ENCODE data around the gene SEPTIN7. TPM values are rescaled to one million over a fixed set of nuclear protein-coding genes. Genes with fewer than 3 reads are reported as not detected.

The SEPTIN7 gene
- total RNA-seq, 1 experiment from 2014 or later = 187 TPM

- BruUV-seq (replicated peaks) = no TSS peak
- POLR2A ChIA-PET = interaction anchor here (0.7 to 5.9 kb wide), 4 partner anchors 10 to 1486 kb away, joined by 3 to 113 read pairs (median 4); partner anchors contain the start of gene HERPUD2
- H3K4me1 Mint-ChIP-seq (ENCODE audit: insufficient read depth, unreplicated experiment) = peaks cover 13% of the 10 kb centered on the region
- DNase-seq (ENCODE audit: unreplicated experiment) = no peak
- TF ChIP-seq, protein P1, sequence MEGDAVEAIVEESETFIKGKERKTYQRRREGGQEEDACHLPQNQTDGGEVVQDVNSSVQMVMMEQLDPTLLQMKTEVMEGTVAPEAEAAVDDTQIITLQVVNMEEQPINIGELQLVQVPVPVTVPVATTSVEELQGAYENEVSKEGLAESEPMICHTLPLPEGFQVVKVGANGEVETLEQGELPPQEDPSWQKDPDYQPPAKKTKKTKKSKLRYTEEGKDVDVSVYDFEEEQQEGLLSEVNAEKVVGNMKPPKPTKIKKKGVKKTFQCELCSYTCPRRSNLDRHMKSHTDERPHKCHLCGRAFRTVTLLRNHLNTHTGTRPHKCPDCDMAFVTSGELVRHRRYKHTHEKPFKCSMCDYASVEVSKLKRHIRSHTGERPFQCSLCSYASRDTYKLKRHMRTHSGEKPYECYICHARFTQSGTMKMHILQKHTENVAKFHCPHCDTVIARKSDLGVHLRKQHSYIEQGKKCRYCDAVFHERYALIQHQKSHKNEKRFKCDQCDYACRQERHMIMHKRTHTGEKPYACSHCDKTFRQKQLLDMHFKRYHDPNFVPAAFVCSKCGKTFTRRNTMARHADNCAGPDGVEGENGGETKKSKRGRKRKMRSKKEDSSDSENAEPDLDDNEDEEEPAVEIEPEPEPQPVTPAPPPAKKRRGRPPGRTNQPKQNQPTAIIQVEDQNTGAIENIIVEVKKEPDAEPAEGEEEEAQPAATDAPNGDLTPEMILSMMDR (IDR thresholded peaks at IDR 0.05; ENCODE audit: unreplicated experiment) = no peak
- H3K36me3 Mint-ChIP-seq (ENCODE audit: insufficient read depth, unreplicated experiment) = no peaks in the 10 kb centered on the region
- H3K9me3 Mint-ChIP-seq (ENCODE audit: unreplicated experiment) = no peaks in the 10 kb centered on the region
- no peak overlapping the region for H3K27ac Mint-ChIP-seq (ENCODE audit: low read depth, unreplicated experiment)
- no peak overlapping the region for H3K4me3 Mint-ChIP-seq (ENCODE audit: unreplicated experiment)
- CTCF ChIA-PET = interaction anchor here (0.6 to 2.9 kb wide), 4 partner anchors 9 to 181 kb away, joined by 3 to 8 read pairs (median 4); no protein-coding TSS in a partner anchor
- no peaks in the 10 kb centered on the region for H3K27me3 Mint-ChIP-seq (ENCODE audit: insufficient read depth, unreplicated experiment)
- intact Hi-C loops (cut with micrococcal nuclease) = loop anchor here (5.0 kb wide), 2 partner anchors 38 to 112 kb away; no protein-coding TSS in a partner anchor
Measured at GRCh38 chr7:35804231-35804970, 3.5 kb downstream of the SEPTIN7 start.

DNA sequence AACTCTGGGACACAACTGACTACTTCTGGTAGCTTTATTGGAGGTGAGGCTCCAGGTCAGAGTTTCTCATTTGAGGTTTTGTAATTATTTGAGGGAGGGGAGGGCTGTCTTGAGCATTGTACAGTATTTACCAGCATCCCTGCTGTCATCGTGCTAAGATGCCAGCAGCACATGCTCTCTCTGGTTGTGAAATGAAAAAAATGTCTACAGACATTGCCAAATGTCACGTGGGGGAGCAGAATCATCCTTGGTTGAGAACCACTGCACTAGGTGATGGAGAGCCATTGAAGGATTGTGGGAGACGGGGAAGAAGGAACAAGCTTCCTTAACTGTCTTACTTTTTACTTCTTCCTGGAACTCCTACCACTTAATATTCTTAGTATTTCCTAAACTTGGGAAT lies 5.0 kb downstream of the SEPTIN7 start:
- CTCF ChIA-PET = interaction anchor here (0.5 to 0.6 kb wide), 2 partner anchors 10 to 132 kb away, joined by 3 read pairs; no protein-coding TSS in a partner anchor

GRCh38 chr7:35816514-35816913 lies 15.7 kb downstream of the SEPTIN7 start:
- Mint-ChIP-seq H3K27ac (ENCODE audit: low read depth, unreplicated experiment) (no peak overlapping the region), H3K36me3 (ENCODE audit: insufficient read depth, unreplicated experiment) (no peaks in the 10 kb centered on the region), H3K4me1 (ENCODE audit: insufficient read depth, unreplicated experiment) (peaks cover 31% of the 10 kb centered on the region), H3K27me3 (ENCODE audit: insufficient read depth, unreplicated experiment) (no peaks in the 10 kb centered on the region), H3K4me3 (ENCODE audit: unreplicated experiment) (no peak overlapping the region), H3K9me3 (ENCODE audit: unreplicated experiment) (peaks cover 30% of the 10 kb centered on the region)
- DNase-seq (ENCODE audit: unreplicated experiment) = no peak
- ChIA-PET POLR2A (interaction anchor here (0.9 kb wide), 1 partner anchor 16 kb away, joined by 3 read pairs; the partner anchor contains the start of gene SEPTIN7), CTCF (interaction anchor here (1.2 kb wide), 1 partner anchor 14 kb away, joined by 4 read pairs; no protein-coding TSS in a partner anchor)
- TF ChIP-seq, protein P1 (IDR thresholded peaks at IDR 0.05; ENCODE audit: unreplicated experiment) = no peak
- intact Hi-C loops (cut with micrococcal nuclease) = no loop called here
- no TSS peak for BruUV-seq (replicated peaks)

More for the DNA sequence above, 5.0 kb downstream of the SEPTIN7 start:
- Mint-ChIP-seq H3K4me1 (ENCODE audit: insufficient read depth, unreplicated experiment) (peaks cover 19% of the 10 kb centered on the region), H3K36me3 (ENCODE audit: insufficient read depth, unreplicated experiment) (peaks cover 4% of the 10 kb centered on the region), H3K4me3 (ENCODE audit: unreplicated experiment) (no peak overlapping the region), H3K9me3 (ENCODE audit: unreplicated experiment) (no peaks in the 10 kb centered on the region), H3K27me3 (ENCODE audit: insufficient read depth, unreplicated experiment) (no peaks in the 10 kb centered on the region), H3K27ac (ENCODE audit: low read depth, unreplicated experiment) (no peak overlapping the region)
- BruUV-seq (replicated peaks) = no TSS peak
- intact Hi-C loops (cut with micrococcal nuclease) = no loop called here
- DNase-seq (ENCODE audit: unreplicated experiment) = peak; percentile 20
- TF ChIP-seq, protein P1 (IDR thresholded peaks at IDR 0.05; ENCODE audit: unreplicated experiment) = no peak
- POLR2A ChIA-PET = interaction anchor here (1.4 kb wide), 1 partner anchor 21 kb away, joined by 4 read pairs; no protein-coding TSS in a partner anchor

DNA sequence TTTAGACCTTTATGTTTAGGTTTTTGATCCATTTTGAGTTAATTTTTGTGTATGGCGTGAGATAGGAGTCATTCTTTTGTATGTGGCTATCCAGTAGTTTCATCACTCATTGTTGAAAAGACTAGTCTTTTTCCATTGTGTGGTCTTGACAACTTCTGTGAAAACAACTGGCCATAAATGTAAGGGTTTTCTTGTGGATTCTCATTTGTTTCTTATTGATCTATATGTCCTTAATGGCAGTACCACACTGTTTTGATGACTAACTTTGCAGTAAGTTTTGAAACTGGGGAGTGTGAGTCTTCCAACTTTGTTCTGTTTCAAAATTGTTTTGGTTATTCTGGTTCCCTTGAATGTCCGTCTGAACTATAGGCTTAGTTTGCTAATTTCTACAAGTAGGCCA lies 16.3 kb downstream of the SEPTIN7 start:
- H3K36me3 Mint-ChIP-seq (ENCODE audit: insufficient read depth, unreplicated experiment) = no peaks in the 10 kb centered on the region
- H3K4me3 Mint-ChIP-seq (ENCODE audit: unreplicated experiment) = no peak overlapping the region
- peaks cover 31% of the 10 kb centered on the region for H3K4me1 Mint-ChIP-seq (ENCODE audit: insufficient read depth, unreplicated experiment)

More for the DNA sequence above, 16.3 kb downstream of the SEPTIN7 start:
- DNase-seq (ENCODE audit: unreplicated experiment) = no peak
- no TSS peak for BruUV-seq (replicated peaks)
- peaks cover 30% of the 10 kb centered on the region for H3K9me3 Mint-ChIP-seq (ENCODE audit: unreplicated experiment)
- TF ChIP-seq, protein P1 (IDR thresholded peaks at IDR 0.05; ENCODE audit: unreplicated experiment) = no peak
- ChIA-PET POLR2A (no interaction called here), CTCF (interaction anchor here (1.2 kb wide), 1 partner anchor 15 kb away, joined by 4 read pairs; no protein-coding TSS in a partner anchor)
- H3K27ac Mint-ChIP-seq (ENCODE audit: low read depth, unreplicated experiment) = no peak overlapping the region
- intact Hi-C loops (cut with micrococcal nuclease) = no loop called here
- H3K27me3 Mint-ChIP-seq (ENCODE audit: insufficient read depth, unreplicated experiment) = no peaks in the 10 kb centered on the region

Measured in MCF 10A (cell line).